Measurements from ENCODE around the gene SHQ1.

GRCh38 chr3:72896996-72897757 lies 48.9 kb upstream of the SHQ1 start:
- TF ChIP-seq, protein P1, sequence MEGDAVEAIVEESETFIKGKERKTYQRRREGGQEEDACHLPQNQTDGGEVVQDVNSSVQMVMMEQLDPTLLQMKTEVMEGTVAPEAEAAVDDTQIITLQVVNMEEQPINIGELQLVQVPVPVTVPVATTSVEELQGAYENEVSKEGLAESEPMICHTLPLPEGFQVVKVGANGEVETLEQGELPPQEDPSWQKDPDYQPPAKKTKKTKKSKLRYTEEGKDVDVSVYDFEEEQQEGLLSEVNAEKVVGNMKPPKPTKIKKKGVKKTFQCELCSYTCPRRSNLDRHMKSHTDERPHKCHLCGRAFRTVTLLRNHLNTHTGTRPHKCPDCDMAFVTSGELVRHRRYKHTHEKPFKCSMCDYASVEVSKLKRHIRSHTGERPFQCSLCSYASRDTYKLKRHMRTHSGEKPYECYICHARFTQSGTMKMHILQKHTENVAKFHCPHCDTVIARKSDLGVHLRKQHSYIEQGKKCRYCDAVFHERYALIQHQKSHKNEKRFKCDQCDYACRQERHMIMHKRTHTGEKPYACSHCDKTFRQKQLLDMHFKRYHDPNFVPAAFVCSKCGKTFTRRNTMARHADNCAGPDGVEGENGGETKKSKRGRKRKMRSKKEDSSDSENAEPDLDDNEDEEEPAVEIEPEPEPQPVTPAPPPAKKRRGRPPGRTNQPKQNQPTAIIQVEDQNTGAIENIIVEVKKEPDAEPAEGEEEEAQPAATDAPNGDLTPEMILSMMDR (IDR thresholded peaks at IDR 0.05) = no peak
- TF ChIP-seq POLR2A (IDR thresholded peaks at IDR 0.05) = no peak
